GM21367 (cell line): ENCODE measurements around the gene ABCG1.

Experiments used
- ATAC-seq: cut with Tn5 transposase; IDR thresholded peaks from one replicate; pipeline ENCODE4 v1.9.1; 2021; ENCODE audit not compliant: unreplicated experiment

The ABCG1 gene

GRCh38 chr21:42191696-42192595 is 27.0 kb upstream of the ABCG1 start:
- no peak for ATAC-seq

DNA sequence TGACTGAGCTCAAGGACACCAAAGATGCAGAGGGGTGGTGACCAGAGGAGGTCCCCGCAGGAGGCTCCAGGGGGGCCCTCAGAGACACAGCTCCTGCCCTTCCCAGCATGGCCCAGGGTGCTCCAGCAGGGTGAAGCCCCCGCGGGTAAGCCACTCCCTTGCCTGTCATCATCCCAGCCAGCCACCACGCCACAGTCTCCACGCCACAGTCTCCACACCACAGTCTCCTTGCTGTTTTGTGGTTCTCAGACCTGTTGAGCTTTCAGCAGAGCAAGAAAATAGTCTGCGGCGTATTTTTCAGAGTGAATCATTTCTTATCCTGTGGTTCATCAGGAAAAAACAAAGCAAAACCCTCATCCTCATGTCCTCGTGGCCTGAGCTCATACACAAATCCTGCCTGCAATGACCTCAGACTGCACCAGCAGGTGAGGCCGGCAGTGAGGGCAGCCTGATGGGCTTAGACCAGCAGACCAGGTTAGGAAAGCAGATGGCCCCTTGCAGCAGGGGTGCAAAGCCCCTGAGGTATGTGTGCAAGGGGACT is 25.7 kb upstream of the ABCG1 start:
- ATAC-seq: no peak

GRCh38 chr21:42193721-42194120 is 25.2 kb upstream of the ABCG1 start:
- no peak for ATAC-seq

DNA sequence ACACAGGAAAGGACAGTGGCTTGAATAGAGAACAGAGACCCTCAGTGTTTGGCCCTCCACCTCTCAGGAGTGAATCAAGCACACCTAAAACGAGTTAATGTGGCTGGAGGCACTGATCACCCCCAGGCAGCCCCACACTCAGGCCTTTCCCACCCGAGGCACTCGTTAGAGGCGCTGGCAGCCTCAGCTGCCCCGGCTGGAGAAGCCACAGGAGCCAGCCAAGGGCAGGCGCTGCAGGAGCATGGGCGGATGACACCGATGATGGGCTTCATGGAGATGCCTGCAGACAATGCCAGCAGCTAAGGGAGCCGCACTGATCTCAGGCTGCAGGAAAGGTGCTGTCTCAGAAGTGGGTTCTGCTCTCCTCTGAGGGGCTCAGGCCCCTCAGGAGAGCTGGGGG is 24.1 kb upstream of the ABCG1 start:
- ATAC-seq: no peak

DNA sequence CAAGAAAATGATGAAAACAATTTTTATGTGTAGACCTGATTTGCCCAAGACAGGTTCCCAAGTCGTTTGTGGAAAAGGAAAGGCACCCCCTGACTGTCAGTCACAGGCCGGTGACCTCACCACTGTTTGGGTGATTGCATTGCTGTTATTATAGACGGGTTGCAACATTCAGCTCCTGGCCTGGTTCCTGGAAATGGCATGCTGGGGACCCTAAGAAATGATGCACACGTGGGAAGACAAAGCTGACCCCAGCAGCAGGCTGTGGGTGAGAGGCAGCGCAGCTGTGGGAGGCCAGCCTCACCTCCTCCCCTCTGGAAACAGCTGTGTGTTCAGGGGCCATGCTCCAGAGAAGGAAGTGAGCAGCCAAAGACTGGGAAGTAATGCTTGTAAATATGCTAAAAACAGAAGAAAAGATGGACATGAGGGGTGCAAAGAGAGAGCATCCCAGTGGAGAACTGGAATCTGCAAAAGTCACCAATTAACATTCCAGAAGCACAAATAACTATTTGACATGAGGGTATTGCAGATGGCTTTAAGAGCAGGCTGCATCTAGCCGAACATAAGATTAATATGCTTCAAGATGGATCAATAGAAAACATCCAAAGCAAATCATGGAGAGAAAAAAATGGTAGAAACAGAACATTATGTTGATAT is 23.4 kb upstream of the ABCG1 start:
- ATAC-seq: no peak

- no peak for ATAC-seq
Observed at GRCh38 chr21:42198929-42199867, 19.7 kb upstream of the ABCG1 start.

DNA sequence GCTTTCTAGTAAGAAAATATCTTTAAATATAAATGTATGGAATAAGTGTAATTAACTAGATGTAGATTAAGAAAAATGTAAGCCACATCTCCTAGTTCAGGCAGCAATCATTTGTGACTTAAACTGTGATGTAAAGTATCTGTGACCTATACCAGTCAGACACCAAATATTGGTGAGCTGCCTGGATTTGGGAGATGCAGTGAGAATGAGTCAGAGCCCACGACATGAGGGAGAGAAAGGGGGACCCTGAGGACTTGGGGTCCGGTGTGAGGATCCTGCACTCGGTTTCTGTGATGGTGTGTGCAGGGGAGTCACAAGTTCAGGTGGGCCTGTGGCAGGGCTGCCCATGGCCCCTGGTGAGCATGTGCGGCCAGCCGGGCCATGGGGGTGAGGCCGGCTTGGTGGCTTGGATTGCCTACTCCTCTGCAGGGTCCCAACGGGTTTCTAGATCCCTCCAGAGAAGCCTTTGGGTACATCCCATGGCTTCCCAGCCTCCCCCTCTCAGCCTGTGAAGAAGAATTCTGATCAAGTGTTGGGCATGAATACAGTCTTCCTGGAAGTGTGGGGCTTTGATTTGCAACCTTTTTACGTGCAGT is 19.0 kb upstream of the ABCG1 start:
- ATAC-seq: no peak

DNA sequence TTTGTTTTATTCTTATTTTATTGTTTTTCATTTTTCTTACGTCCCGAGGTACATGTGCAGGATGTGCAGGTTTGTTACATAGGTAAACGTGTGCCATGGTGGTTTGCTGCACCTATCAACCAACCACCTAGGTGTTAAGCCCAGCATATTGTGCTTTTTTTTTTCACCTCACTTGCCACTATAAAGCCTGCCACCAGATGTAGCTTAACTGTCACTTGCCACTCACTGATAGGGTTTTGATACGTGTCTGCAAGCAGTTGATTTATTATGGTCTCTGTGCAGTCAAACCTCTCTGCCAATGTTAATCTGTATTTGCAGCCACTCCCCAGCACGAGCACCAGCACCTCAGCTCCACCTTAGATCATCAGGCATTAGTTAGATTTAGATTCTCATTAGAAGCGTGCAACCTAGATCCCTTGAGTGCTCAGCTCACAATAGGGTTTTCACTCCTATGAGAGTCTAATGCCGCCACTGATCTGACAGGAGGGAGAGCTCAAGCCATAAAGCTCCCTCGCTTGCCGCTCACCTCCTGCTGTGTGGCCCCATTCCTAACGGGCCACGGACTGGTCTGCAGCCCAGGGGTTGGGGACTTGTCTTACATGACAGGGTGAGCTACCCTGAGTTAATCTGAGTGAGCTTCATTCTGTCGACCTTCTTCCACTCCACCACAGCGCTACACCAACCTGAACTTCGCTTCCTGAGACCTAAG is 17.9 kb upstream of the ABCG1 start:
- ATAC-seq: no peak

DNA sequence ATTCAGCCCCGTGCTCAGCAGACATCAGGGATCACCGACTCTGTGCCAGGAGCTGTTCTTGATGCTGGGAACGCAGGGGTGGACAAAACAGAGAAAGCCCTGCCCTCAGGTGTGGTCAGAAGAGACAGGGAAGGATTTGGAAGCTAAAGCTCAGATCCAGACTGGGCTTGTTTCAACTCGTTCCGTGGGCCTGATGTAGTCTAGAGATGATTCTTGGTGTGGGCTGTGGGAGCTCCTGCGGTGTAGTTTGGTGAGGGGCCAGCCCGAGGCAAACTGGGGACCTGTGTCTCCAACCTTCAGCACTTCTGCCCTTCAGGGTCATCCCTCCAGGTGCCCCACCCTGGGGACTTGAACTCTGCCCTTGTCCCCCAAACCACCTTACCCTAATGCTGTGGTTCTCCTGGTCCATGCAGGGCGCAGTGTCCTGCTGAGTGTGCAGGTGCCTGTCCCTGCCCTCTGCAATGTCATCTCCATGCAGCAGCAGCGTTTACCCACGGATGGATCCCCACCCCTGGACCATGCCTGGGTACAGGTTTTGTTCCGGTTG is 17.3 kb upstream of the ABCG1 start:
- ATAC-seq: no peak

DNA sequence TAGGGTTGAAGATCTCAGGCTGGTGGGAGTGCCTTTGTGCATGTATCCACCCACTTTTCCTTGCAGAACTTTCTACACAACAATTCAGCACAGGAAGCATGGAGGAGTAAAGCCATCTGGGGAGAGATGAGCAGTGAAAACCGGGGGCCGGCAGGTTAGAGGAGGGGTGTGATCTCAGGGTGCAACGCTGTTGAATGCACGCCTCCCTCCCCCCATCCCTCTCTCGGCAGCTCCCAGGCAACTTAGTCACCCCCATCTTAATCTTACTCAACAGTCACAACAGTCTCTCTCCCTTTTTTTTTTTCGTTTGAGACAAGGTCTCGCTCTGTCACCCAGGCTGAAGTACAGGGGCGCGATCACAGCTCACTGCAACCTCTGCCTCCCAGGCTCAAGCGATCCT is 16.6 kb upstream of the ABCG1 start:
- ATAC-seq: no peak

DNA sequence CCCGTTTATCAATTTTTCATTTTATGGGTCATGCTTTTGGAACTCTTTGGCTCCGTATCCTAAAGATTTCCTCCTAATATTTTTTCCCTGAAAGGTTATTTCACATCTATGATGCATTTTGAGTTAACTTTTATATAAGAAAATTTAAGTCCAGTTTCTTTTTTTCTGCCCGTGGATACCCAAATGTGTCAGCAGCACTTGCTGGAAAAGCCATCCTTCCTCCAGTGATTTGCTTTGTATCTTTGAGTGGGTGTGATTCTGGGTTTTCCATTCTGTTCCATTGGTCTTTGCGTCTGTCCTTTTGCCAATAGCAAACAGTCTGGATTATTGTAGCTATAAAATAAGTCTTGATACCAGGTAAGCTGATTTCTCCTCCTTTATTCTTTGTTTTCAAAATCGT is 15.6 kb upstream of the ABCG1 start:
- no peak for ATAC-seq

DNA sequence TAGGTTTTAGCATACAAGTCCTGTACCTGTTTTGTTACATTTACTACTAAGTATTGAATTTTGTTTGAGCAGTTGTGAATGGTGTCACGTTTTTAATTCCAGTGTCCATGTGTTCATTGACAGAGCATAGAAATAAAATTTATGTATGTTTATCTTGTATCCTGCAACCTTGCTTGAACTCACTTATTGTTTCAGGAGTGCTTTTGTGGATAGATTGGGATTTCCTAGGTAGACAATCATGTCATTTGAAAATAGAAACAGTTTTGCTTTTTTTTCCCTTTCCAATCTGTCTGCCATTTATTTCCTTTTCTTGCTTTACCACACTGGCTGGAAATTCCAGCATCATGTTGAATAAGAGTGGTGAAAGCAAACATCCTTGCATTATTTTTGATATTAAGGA is 15.0 kb upstream of the ABCG1 start:
- no peak for ATAC-seq

- no peak for ATAC-seq
Observed at GRCh38 chr21:42207426-42207825, 11.5 kb upstream of the ABCG1 start.

DNA sequence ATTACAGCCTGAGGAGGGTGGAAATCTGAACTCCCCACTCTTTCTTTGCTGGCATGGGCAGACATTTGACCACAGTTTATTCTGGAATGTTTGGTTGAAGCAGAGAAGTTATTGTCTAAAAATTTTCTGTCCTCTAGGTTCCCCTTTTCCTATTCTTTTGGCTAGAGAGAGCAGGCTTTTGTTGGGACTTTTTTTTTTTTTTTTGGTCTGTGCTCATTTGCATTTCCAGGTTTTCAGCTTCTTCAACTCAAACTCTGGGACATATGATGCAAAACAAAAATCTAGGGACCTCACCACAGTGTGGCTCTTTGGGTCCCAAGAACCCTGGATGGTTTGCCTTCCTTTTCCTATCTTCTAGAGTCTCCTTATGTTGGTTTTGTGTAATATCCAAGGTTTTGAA is 10.9 kb upstream of the ABCG1 start:
- ATAC-seq: no peak

GRCh38 chr21:42208801-42209490 is 10.0 kb upstream of the ABCG1 start:
- ATAC-seq: no peak

DNA sequence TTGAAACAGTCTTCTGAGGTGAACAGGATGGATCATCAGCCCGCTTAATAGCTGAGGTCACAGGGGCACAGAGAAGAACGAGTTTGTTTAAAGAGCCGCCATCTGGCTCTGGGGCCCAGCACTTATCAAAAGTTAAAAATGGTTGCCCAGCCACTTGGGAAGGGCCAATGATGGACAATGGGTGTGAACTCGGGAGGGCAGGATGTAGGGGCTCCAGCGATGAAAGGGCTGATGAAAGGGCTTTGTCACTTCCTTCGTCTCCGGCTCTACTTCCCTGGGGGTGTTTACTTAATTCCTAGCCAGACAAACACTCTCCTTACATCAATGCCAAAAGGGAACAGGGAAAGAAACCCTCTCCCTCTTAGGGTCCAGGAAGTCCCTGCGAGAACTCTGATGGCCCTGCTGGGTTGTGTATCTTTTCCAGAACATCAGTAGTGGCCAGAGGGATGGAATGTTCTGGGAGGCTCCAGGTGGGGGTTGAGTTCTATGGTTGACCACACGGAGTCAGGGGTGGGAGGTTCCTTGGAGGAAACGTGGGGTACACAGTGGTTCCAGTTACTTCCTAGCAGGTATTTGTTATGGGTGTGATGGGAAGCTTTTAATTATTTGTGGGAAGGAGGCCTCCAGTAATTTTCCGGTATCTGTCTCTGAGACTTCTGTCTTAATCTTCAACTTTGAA is 9.0 kb upstream of the ABCG1 start:
- no peak for ATAC-seq

- no peak for ATAC-seq
Observed at GRCh38 chr21:42212266-42212665, 6.7 kb upstream of the ABCG1 start.

- ATAC-seq: no peak
Observed at GRCh38 chr21:42213082-42213774, 5.7 kb upstream of the ABCG1 start.
